ENCODE data around the gene CCDC85B. TPM values are rescaled to one million over a fixed set of nuclear protein-coding genes. Genes with fewer than 3 reads are reported as not detected.
A peak's percentile ranks its signal among the peaks of the same experiment; 100 is the strongest.

Gene CCDC85B
- total RNA-seq, 3 donors from 2014 or later (not counting 1 experiment from before 2014, with no cell fraction given) = 22.6 to 36.1 (median 24.1) TPM

DNA sequence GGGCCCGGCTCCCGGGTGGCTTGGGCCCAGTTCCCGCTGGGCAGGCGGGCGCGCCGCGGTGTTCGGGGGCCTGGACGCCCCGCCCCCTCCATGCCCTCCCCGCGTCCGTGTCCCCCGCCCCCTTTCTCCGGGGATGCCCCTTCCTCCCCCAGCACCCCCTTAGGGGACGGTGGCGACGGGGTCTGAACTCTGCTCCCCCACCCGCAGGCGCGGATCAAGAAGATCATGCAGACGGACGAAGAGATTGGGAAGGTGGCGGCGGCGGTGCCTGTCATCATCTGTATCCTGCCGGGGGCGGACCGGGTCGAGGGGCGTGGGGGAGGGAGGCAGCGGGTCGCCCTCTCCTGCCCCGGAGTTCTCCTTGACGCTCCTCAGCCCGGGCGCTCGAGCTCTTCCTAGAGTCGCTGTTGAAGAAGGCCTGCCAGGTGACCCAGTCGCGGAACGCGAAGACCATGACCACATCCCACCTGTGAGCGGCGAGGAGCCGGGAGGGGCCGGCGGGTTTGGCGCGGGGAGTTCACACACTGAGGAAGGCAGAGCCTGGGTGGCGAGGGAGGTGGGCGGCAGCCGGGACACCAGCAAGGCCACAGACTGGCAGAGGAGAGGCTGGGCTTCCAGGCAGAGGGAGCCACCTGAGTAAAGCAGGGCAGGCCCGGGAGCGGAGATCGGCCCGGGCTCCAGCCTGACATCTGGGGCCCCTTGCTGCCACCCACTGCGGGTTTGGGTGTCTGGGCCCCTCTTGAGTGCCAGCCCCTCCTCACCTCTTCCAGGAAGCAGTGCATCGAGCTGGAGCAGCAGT is 29.3 kb downstream of the CCDC85B start:
- peak; percentile 36 to 51 (median 50) for ATAC-seq
- Mint-ChIP-seq H3K27ac (peak overlapping the region; percentile 77 to 90), H3K4me3 (peak overlapping the region; percentile 89), H3K4me1 (peaks cover 21 to 49% of the 10 kb centered on the region in 2 donors), H3K27me3 (ENCODE audit: low read depth in 2 of 2) (no peaks in the 10 kb centered on the region), H3K9me3 (no peaks in the 10 kb centered on the region), H3K36me3 (no peaks in the 10 kb centered on the region)
- H3K27me3 ChIP-seq (ENCODE audit: control insufficient read depth, insufficient read depth, low read length) = no peaks in the 10 kb centered on the region
- H3K4me3 ChIP-seq (ENCODE audit: low read length) = peak overlapping the region; percentile 92
- H3K27ac ChIP-seq (ENCODE audit: low read length) = peak overlapping the region; percentile 67
- peaks cover 34% of the 10 kb centered on the region for H3K36me3 ChIP-seq (ENCODE audit: control insufficient read depth, insufficient read depth, low read length)
- no peaks in the 10 kb centered on the region for H3K9me3 ChIP-seq (ENCODE audit: control insufficient read depth, insufficient read depth, low read length)
- under 1% methylated on average over 56 of the region's 60 CpGs for WGBS (ENCODE audit: insufficient coverage)
- intact Hi-C loops (cut with micrococcal nuclease) = loop anchor here (1.0 to 5.0 kb wide), 5 partner anchors 9 to 62 kb away; partner anchors contain the start of genes CCDC85B, CFL1 and SART1
- H3K4me1 ChIP-seq (ENCODE audit: control insufficient read depth, insufficient read depth, low read length) = peaks cover 57% of the 10 kb centered on the region
- TF ChIP-seq CTCF (IDR thresholded peaks at IDR 0.05) = no peak
- DNase-seq = no peak

GRCh38 chr11:65920372-65920802 is 29.9 kb downstream of the CCDC85B start:
- peak overlapping the region; percentile 92 for H3K4me3 ChIP-seq (ENCODE audit: low read length)
- no peaks in the 10 kb centered on the region for H3K27me3 ChIP-seq (ENCODE audit: control insufficient read depth, insufficient read depth, low read length)
- H3K4me1 ChIP-seq (ENCODE audit: control insufficient read depth, insufficient read depth, low read length) = peaks cover 55% of the 10 kb centered on the region
- H3K9me3 ChIP-seq (ENCODE audit: control insufficient read depth, insufficient read depth, low read length) = no peaks in the 10 kb centered on the region
- Mint-ChIP-seq H3K27ac (peak overlapping the region; percentile 77 to 90), H3K27me3 (ENCODE audit: low read depth in 2 of 2) (no peaks in the 10 kb centered on the region), H3K4me3 (peak overlapping the region; percentile 89), H3K36me3 (no peaks in the 10 kb centered on the region), H3K9me3 (no peaks in the 10 kb centered on the region), H3K4me1 (peaks cover 18 to 42% of the 10 kb centered on the region in 2 donors)
- TF ChIP-seq CTCF (IDR thresholded peaks at IDR 0.05) = no peak
- intact Hi-C loops (cut with micrococcal nuclease) = no loop called here
- peaks cover 35% of the 10 kb centered on the region for H3K36me3 ChIP-seq (ENCODE audit: control insufficient read depth, insufficient read depth, low read length)
- ATAC-seq (no peak), DNase-seq (no peak)
- H3K27ac ChIP-seq (ENCODE audit: low read length) = peak overlapping the region; percentile 67
- WGBS (ENCODE audit: insufficient coverage) = 79% methylated on average over 15 of the region's 15 CpGs

DNA sequence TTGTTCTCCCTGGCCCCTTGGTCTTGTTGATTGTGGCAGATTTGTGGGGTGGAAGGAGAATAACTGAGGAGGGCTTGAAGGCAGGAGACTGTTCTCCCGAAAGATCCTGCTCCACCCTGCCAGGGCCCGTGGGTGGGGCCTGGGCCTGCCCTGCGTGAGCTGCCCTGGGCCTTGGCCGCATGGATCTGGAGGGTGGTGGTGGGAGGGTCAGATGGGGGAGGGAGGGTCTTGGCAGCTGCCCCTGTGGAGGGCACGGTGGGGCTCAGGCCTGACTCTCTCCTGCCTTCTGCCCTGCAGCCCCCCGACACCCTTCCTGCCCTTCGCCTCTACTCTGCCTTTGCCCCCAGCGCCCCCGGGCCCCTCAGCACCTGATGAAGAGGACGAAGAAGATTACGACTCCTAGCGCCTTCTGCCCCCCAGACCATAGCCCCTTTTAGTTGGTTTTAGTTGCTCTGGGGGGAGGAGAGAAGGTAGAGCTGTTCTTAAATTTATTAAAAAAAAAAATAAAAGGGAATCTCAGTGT is 30.6 kb downstream of the CCDC85B start:
- Mint-ChIP-seq H3K27me3 (ENCODE audit: low read depth in 2 of 2) (no peaks in the 10 kb centered on the region), H3K4me3 (peak overlapping the region; percentile 63), H3K27ac (no peak overlapping the region), H3K4me1 (peaks cover 18 to 37% of the 10 kb centered on the region in 2 donors), H3K9me3 (no peaks in the 10 kb centered on the region), H3K36me3 (no peaks in the 10 kb centered on the region)
- ATAC-seq (no peak), DNase-seq (no peak)
- no peak overlapping the region for H3K27ac ChIP-seq (ENCODE audit: low read length)
- peaks cover 35% of the 10 kb centered on the region for H3K36me3 ChIP-seq (ENCODE audit: control insufficient read depth, insufficient read depth, low read length)
- no peaks in the 10 kb centered on the region for H3K9me3 ChIP-seq (ENCODE audit: control insufficient read depth, insufficient read depth, low read length)
- intact Hi-C loops (cut with micrococcal nuclease) = no loop called here
- H3K4me3 ChIP-seq (ENCODE audit: low read length) = no peak overlapping the region
- 93% methylated on average over 12 of the region's 12 CpGs for WGBS (ENCODE audit: insufficient coverage)
- peaks cover 48% of the 10 kb centered on the region for H3K4me1 ChIP-seq (ENCODE audit: control insufficient read depth, insufficient read depth, low read length)
- TF ChIP-seq CTCF (IDR thresholded peaks at IDR 0.05) = no peak
- no peaks in the 10 kb centered on the region for H3K27me3 ChIP-seq (ENCODE audit: control insufficient read depth, insufficient read depth, low read length)

All from natural killer cell (primary cell).